Neural progenitor cell (in vitro differentiated cells): Measurements from ENCODE around the gene CHST10. TPM values are rescaled to one million over a fixed set of nuclear protein-coding genes. Genes with fewer than 3 reads are reported as not detected.

Source experiments
- DNase-seq: peaks from one replicate; pipeline ENCODE4 v3.0.0-alpha.2; 2016; ENCODE audit warnings: low spot score
- H2AFZ ChIP-seq: fragments of 200-600 bp; sonication (generic); replicated peaks from 2 replicates; pipeline ENCODE4 v1.6.1; 2016; ENCODE audit warnings: antibody characterized with exemption
- H3F3A ChIP-seq: fragments of 200-600 bp; sonication (generic); 2 replicates; pipeline ENCODE4 v1.6.1; 2016; ENCODE audit warnings: antibody characterized with exemption, low read depth
- H3K27ac ChIP-seq: fragments of 200-600 bp; sonication (generic); 2 replicates; pipeline ENCODE4 v1.5.1; 2016; ENCODE audit warnings: mild to moderate bottlenecking
- H3K27me3 ChIP-seq: fragments of 200-600 bp; sonication (generic); 2 replicates; pipeline ENCODE4 v1.6.1; 2016; ENCODE audit warnings: mild to moderate bottlenecking, moderate library complexity
- H3K36me3 ChIP-seq: fragments of 200-600 bp; sonication (generic); 2 replicates; pipeline ENCODE4 v1.5.1; 2016
- H3K4me1 ChIP-seq: fragments of 200-600 bp; sonication (generic); 2 replicates; pipeline ENCODE4 v1.6.1; 2016; ENCODE audit warnings: mixed run types
- H3K4me2 ChIP-seq: fragments of 200-600 bp; sonication (generic); 2 replicates; pipeline ENCODE4 v1.6.1; 2016
- H3K4me3 ChIP-seq: fragments of 200-600 bp; sonication (generic); 2 replicates; pipeline ENCODE4 v1.5.1; 2016
- H3K79me2 ChIP-seq: fragments of 200-600 bp; sonication (generic); 2 replicates; pipeline ENCODE4 v1.6.1; 2016; ENCODE audit warnings: low read depth
- H3K9ac ChIP-seq: fragments of 200-600 bp; sonication (generic); 2 replicates; pipeline ENCODE4 v1.6.1; 2016
- H3K9me3 ChIP-seq: fragments of 200-600 bp; sonication (generic); 2 replicates; pipeline ENCODE4 v1.5.1; 2016; ENCODE audit warnings: low read depth
- H4K20me1 ChIP-seq: fragments of 200-600 bp; sonication (generic); 2 replicates; pipeline ENCODE4 v1.6.1; 2016; ENCODE audit warnings: low read depth
- H3K27ac Mint-ChIP-seq: 3 replicates; pipeline ENCODE4 v1.8.0; 2021; ENCODE audit warnings: mixed read lengths
- H3K27me3 Mint-ChIP-seq: 2 replicates; pipeline ENCODE4 v1.8.0; 2022; ENCODE audit warnings: low read depth, mild to moderate bottlenecking, inconsistent platforms, moderate library complexity, mixed read lengths; ENCODE audit not compliant: insufficient read depth
- H3K36me3 Mint-ChIP-seq: 3 replicates; pipeline ENCODE4 v1.8.0; 2021; ENCODE audit warnings: mixed read lengths
- H3K4me1 Mint-ChIP-seq: 3 replicates; pipeline ENCODE4 v1.8.0; 2021; ENCODE audit warnings: mixed read lengths
- H3K4me3 Mint-ChIP-seq: 3 replicates; pipeline ENCODE4 v1.8.0; 2021; ENCODE audit warnings: mild to moderate bottlenecking, moderate library complexity, mixed read lengths
- H3K9me3 Mint-ChIP-seq: 3 replicates; pipeline ENCODE4 v1.8.0; 2020; ENCODE audit warnings: mixed read lengths
- EZH2 ChIP-seq: fragments of 200-600 bp; sonication (generic); IDR thresholded peaks from 2 replicates; pipeline ENCODE4 v1.6.1; 2017; ENCODE audit warnings: antibody characterized with exemption, mild to moderate bottlenecking, moderate library complexity
- EZH2phosphoT487 ChIP-seq: fragments of 200-600 bp; sonication (generic); IDR thresholded peaks from 2 replicates; pipeline ENCODE4 v1.6.1; 2017; ENCODE audit warnings: antibody characterized with exemption
- total RNA-seq: library from RNA; depleted of rRNA; stranded (reverse); fragments of >200 nt; gene quantifications from 2 replicates; pipeline ENCODE4 v1.2.3, GENCODE V29; 2015; ENCODE audit warnings: low replicate concordance
- TF ChIP-seq, protein P1 (sequence below): fragments of 200-600 bp; sonication (generic); IDR thresholded peaks from 2 replicates; pipeline ENCODE4 v1.5.1; 2017; ENCODE audit warnings: antibody characterized with exemption, mild to moderate bottlenecking

The CHST10 gene
- total RNA-seq, 1 donor from 2014 or later, result 28.1 TPM

DNA sequence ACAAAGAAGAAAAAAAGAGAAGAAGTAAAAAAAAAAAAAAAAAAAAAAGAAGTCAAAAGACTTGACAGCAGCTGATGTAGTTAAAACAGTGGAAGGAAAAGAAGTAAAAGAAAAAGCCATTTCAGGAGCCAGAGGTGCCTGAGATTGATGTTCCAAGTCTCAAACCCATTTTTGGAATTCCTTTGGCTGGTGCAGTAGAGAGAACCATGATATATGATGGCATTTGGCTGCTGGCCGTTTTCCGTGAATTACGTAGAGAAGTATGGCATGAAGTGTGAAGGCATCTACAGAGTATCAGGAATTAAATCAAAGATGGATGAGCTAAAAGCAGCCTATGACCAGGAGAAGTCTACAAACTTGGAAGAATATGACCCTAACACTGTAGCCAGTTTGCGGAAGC lies 7.6 kb upstream of the CHST10 start:
- no peak overlapping the region for H3K27ac ChIP-seq
- Mint-ChIP-seq H3K4me3 (no peak overlapping the region), H3K9me3 (peaks cover 4% of the 10 kb centered on the region), H3K4me1 (no peaks in the 10 kb centered on the region), H3K27ac (no peak overlapping the region), H3K36me3 (no peaks in the 10 kb centered on the region), H3K27me3 (peaks cover 9% of the 10 kb centered on the region)
- TF ChIP-seq EZH2phosphoT487 (no peak), EZH2 (no peak)
- TF ChIP-seq, protein P1, sequence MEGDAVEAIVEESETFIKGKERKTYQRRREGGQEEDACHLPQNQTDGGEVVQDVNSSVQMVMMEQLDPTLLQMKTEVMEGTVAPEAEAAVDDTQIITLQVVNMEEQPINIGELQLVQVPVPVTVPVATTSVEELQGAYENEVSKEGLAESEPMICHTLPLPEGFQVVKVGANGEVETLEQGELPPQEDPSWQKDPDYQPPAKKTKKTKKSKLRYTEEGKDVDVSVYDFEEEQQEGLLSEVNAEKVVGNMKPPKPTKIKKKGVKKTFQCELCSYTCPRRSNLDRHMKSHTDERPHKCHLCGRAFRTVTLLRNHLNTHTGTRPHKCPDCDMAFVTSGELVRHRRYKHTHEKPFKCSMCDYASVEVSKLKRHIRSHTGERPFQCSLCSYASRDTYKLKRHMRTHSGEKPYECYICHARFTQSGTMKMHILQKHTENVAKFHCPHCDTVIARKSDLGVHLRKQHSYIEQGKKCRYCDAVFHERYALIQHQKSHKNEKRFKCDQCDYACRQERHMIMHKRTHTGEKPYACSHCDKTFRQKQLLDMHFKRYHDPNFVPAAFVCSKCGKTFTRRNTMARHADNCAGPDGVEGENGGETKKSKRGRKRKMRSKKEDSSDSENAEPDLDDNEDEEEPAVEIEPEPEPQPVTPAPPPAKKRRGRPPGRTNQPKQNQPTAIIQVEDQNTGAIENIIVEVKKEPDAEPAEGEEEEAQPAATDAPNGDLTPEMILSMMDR, result no peak
- H4K20me1 ChIP-seq, result no peaks in the 10 kb centered on the region
- DNase-seq, result no peak
- H3F3A ChIP-seq, result no peaks in the 10 kb centered on the region
- no peaks in the 10 kb centered on the region for H3K4me1 ChIP-seq
- no peak overlapping the region for H3K4me3 ChIP-seq
- no peaks in the 10 kb centered on the region for H3K79me2 ChIP-seq
- H2AFZ ChIP-seq, result no peak overlapping the region
- no peaks in the 10 kb centered on the region for H3K36me3 ChIP-seq
- no peak overlapping the region for H3K9ac ChIP-seq
- no peaks in the 10 kb centered on the region for H3K27me3 ChIP-seq
- no peaks in the 10 kb centered on the region for H3K9me3 ChIP-seq
- H3K4me2 ChIP-seq, result no peak overlapping the region

DNA sequence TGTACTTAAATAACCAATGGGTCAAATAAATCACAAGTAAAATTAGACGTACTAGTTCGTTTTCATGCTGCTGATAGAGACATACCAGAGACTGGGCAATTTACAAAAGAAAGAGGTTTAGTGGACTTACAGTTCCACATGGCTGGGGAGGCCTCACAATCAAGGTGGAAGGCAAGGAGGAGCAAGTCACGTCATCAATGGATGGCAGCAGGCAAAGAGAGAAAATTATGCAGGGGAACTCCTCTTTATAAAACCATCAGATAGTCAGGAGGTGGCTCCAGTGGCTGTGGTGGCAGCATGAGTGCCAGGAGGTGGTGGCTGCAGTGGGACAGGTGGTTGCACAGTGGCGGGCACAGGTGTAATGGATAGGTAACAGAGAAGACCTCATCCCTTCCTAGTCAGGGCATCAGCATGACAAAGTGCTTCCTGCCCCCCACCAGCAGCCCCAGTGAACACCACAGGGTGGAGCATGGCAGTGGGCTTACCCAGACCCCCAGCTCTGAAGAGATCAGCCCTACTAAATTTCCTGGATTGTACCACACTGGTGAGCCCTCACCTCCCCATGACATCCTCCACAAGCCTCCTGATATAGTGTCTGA lies 6.9 kb upstream of the CHST10 start:
- Mint-ChIP-seq H3K27me3 (peaks cover 9% of the 10 kb centered on the region), H3K4me1 (no peaks in the 10 kb centered on the region), H3K36me3 (no peaks in the 10 kb centered on the region), H3K4me3 (no peak overlapping the region), H3K27ac (no peak overlapping the region), H3K9me3 (peaks cover 1% of the 10 kb centered on the region)
- Histone ChIP-seq H2AFZ (no peak overlapping the region), H3K4me1 (no peaks in the 10 kb centered on the region), H3K36me3 (no peaks in the 10 kb centered on the region), H3K9ac (no peak overlapping the region), H3K27ac (no peak overlapping the region), H3K9me3 (no peaks in the 10 kb centered on the region), H3K27me3 (no peaks in the 10 kb centered on the region), H3K4me2 (no peak overlapping the region), H4K20me1 (no peaks in the 10 kb centered on the region), H3K79me2 (no peaks in the 10 kb centered on the region), H3K4me3 (no peak overlapping the region), H3F3A (no peaks in the 10 kb centered on the region)
- DNase-seq, result no peak
- TF ChIP-seq EZH2, result no peak
- TF ChIP-seq EZH2phosphoT487, result no peak
- TF ChIP-seq, protein P1, result no peak

DNA sequence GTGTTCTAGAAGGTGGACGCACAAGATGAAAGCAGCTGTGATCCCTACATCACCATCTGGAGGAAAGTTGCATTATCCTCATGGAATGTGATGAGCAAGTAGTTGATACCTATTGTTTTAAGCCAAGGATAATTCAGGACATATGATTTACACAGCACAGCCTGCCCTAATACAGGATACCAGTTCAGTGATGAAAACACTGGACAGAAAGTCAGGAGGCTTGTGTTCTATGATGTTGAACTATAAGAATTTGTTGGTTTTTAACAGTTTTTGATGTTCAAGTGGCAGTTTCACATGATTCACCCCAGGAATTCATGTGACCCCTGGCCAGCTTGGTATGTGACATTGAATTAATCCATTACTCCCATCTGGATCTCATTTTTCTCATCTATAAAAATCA lies 6.2 kb upstream of the CHST10 start:
- Histone ChIP-seq H3F3A (no peaks in the 10 kb centered on the region), H3K79me2 (no peaks in the 10 kb centered on the region), H3K4me1 (no peaks in the 10 kb centered on the region), H2AFZ (no peak overlapping the region), H3K9me3 (no peaks in the 10 kb centered on the region), H3K27me3 (no peaks in the 10 kb centered on the region), H3K4me2 (no peak overlapping the region), H3K9ac (no peak overlapping the region), H4K20me1 (no peaks in the 10 kb centered on the region), H3K27ac (no peak overlapping the region), H3K4me3 (no peak overlapping the region), H3K36me3 (no peaks in the 10 kb centered on the region)
- Mint-ChIP-seq H3K9me3 (no peaks in the 10 kb centered on the region), H3K27ac (no peak overlapping the region), H3K27me3 (peaks cover 9% of the 10 kb centered on the region), H3K4me3 (no peak overlapping the region), H3K36me3 (no peaks in the 10 kb centered on the region), H3K4me1 (no peaks in the 10 kb centered on the region)
- no peak for DNase-seq
- TF ChIP-seq EZH2phosphoT487 (no peak), EZH2 (no peak)
- TF ChIP-seq, protein P1, result no peak
